OCI-LY7 (cell line): ENCODE data around the gene NSL1.

Source experiments
- EZH2phosphoT487 ChIP-seq: fragments of 200-600 bp; sonication (generic); IDR thresholded peaks from 2 replicates; pipeline ENCODE4 v1.6.1; 2018; ENCODE audit warnings: low read depth, borderline replicate concordance, mild to moderate bottlenecking, mixed run types, antibody characterized with exemption, low read length, moderate library complexity, mixed read lengths
- TF ChIP-seq, protein P1 (sequence below): fragments of 200-600 bp; sonication (generic); conservative IDR thresholded peaks from 2 replicates; pipeline ENCODE4 v1.5.1; 2014; ENCODE audit warnings: mild to moderate bottlenecking, antibody characterized with exemption, low read length, moderate library complexity, mixed read lengths

DNA sequence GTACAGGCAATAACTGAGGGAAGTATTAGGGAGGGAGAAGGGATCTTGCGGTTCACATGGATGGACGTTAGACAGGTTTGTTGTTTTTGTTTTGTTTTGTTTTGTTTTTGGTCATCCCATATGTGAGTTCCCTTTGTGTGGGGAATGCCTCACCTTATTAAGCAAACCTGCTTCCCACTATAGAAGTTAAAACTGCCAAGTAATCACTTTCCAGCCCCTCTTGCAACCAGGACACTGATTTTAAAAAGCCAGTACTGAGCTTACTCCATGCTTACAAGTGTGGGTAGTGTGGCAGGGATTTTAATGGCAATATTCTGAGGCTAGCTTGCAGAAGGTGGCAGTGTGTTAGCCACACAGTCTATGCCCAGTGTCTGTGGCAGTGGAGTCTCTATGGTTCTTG, 29.4 kb upstream of the NSL1 start:
- TF ChIP-seq, protein P1, sequence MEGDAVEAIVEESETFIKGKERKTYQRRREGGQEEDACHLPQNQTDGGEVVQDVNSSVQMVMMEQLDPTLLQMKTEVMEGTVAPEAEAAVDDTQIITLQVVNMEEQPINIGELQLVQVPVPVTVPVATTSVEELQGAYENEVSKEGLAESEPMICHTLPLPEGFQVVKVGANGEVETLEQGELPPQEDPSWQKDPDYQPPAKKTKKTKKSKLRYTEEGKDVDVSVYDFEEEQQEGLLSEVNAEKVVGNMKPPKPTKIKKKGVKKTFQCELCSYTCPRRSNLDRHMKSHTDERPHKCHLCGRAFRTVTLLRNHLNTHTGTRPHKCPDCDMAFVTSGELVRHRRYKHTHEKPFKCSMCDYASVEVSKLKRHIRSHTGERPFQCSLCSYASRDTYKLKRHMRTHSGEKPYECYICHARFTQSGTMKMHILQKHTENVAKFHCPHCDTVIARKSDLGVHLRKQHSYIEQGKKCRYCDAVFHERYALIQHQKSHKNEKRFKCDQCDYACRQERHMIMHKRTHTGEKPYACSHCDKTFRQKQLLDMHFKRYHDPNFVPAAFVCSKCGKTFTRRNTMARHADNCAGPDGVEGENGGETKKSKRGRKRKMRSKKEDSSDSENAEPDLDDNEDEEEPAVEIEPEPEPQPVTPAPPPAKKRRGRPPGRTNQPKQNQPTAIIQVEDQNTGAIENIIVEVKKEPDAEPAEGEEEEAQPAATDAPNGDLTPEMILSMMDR = no peak
- no peak for TF ChIP-seq EZH2phosphoT487
